NCI-H2107 (cell line): ENCODE measurements around the gene AMBRA1.
"Not testable (repeated sequence)": the region's sequence is repeated elsewhere in the genome, so short reads cannot be mapped to it uniquely, and the experiment has no call there.

Experiments
- DNase-seq: peaks from one replicate; lab custom pipeline; 2025; lab: John Stamatoyannopoulos, UW

The AMBRA1 gene

DNA sequence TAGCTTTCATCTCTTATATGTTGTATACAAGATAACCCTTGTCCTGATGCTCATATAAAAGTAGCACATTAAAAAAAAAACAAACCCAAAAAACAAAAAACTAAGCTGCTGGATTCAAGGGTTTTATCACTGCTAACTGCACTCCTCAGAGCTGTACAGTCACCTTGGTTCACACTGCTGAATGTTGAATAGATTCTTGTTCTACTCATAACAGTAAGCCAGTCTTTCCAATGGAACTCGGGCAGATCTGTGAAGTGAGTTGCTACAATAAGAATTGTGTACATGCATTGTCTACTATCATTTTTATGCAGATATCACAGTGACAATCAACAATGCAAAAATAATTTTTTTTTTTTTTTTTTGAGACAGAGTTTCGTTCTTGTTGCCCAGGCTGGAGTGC, 18.5 kb upstream of the AMBRA1 start:
- no peak for DNase-seq

DNA sequence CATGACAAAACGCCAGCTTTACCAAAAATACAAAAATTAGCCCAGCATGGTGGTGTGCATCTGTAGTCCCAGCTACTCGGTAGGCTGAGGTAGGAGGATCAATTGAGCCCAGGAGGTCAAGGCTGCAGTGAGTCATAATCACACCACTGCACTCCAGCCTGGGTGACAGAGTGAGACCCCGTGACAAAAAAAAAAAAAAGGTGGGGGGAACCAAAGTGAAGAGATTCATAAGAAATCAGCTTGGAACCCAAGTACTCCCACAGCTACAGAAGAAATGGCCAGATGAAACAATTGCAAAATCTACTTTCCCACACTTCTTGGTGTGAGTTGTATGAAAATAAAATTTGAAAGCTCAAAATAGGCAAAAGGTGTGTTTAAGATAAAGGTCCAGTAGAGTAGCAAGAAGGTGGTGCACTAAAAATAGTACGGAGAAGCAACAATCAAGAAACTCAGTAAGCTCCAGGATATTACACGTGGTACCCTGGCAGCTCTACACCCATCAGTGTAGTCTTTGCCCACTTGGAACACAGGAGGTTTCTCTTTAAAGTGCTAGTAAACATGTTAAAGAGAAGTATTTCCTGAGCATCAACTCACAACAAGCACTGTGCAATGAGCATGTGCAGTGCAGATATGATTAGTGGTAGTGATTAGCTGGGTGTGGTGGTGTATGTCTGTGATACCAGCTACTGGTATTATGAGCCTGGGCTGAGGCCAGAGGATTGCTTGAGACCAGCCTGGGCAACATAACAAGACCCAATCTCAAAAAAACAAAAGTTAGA, 17.9 kb upstream of the AMBRA1 start:
- DNase-seq, result no peak

DNA sequence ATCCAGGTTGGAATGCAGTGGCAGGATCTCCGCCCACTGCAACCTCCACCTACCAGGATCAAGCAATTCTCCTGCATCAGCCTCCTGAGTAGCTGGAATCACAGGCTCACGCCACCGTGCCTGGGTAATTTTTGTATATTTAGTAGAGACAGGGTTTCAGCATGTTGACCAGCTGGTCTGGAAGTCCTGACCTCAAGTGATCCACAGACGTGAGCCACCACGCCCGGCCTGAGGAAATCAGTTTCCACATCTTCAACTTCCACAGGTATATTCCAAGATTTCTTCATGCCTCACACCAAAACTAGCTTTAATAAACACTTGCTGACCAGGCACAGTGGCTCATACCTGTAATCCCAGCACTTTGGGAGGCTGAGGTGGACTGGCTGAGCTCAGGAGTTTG, 15.6 kb upstream of the AMBRA1 start:
- DNase-seq, result no peak

DNA sequence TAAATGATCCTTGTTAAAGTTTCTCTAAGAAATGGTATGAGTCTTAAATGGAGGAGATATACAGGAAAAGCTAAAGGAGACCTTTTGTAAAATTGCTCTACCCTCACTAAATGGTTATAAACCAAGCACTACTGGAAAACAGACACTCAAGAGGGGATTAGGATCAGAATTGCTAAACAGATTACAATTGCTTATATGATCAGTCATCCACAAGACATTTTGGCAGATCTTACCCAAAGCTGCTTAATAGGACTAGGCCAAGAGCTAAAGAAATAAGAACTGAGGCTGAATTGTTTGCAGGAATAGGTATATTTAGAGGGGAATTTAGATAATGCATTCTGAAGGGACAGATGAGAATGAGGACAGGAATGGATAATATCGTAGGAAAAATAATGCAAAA, 13.7 kb upstream of the AMBRA1 start:
- DNase-seq, result no peak

DNA sequence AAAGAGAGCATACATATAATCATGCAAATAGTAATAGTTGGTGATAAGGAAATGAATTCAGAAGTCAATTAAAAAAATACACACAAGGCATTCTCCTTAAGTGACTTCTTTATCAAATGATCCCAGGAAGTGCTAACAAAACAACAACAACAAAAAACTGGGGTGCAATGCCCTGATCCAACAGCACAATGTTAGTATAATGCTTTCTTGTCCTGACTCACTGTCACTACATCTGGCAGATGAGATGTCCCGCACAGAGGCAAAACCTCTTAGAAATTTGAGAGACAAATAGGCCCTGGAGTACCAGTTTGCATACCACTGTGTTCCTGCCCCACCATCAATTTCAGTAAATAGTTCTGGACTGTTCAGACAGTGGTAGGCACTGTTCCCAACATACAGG, 11.0 kb upstream of the AMBRA1 start:
- DNase-seq, result no peak

DNA sequence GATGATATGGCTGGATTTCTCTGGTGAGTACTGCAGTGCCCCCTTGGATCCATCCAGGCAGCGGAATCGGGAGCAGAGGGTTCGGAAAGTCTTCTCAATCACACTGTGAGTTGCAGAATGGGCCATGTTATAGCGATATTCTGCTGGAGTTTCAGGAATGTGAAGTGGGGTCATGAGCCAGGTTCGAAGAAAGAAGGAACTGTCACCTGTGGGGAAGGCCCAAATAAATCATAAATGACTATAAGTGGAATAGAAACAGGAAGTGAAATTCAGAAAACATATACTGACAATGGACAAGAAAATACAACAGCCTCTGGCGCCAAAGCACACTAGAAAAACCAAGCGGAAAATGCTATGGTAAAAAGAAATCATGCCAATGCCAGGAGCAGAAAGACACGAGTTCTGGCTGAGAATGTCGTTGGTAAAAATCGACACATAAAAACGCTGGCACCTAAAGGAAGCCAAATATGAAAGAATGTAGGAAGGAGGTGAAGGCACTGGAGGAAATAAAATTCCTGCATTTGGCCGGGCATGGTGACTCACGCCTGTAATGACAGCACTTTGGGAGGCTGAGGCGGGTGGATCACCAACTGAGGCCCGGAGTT, 10.0 kb upstream of the AMBRA1 start:
- DNase-seq, result no peak

DNA sequence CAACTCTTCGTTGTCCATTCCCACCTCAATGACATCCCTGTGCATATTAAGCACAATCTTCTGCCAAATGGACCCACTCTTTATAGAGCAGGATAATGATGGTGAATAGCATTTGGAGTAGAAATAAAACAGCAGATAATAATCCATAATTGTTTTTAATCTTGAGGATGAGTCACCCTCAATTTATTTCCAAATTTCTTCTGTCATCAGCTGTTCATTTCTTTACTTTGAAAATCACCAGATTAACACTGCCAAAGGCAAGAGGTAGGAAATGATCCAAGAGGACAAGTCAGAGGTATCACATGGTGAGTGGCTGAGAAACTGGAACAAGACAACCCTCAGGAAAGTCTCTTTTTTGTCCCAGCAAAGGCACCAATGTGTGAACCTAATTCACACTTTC, 7.3 kb upstream of the AMBRA1 start:
- no peak for DNase-seq

DNA sequence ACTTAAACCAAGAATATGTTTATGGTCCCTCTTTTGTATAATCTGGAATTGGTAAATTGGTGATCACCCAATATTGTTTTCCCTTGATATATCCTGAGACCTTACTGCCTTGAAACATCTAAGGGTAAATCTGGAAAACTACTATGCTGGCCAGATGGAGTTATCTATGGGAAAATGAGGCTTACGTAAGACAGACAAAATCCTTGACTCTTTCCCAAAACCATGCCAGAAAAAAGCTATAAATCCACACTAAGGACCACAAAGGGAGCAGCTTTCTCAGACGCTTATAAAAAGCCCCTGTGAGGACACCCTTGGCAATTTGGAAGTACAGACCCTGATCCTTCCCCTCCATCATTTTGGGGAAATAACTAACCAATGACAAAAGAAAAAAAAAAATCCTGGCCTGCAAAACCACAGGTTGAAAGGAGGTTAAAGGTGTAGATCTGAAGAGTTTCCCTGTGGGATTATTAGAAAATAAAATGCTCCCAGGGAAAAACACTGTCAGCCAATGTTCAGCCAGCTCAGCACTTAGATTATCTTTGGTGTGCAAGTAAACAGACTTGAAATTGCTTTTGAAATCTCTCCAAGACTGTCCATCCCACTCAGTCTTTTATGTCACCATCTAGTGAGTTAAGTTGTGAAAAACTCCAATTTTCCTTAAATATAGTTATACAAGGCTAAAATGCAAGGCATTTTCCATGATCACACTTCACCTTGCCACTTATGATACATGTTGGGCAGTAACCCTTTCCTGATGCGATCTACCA, 6.6 kb upstream of the AMBRA1 start:
- no peak for DNase-seq

DNA sequence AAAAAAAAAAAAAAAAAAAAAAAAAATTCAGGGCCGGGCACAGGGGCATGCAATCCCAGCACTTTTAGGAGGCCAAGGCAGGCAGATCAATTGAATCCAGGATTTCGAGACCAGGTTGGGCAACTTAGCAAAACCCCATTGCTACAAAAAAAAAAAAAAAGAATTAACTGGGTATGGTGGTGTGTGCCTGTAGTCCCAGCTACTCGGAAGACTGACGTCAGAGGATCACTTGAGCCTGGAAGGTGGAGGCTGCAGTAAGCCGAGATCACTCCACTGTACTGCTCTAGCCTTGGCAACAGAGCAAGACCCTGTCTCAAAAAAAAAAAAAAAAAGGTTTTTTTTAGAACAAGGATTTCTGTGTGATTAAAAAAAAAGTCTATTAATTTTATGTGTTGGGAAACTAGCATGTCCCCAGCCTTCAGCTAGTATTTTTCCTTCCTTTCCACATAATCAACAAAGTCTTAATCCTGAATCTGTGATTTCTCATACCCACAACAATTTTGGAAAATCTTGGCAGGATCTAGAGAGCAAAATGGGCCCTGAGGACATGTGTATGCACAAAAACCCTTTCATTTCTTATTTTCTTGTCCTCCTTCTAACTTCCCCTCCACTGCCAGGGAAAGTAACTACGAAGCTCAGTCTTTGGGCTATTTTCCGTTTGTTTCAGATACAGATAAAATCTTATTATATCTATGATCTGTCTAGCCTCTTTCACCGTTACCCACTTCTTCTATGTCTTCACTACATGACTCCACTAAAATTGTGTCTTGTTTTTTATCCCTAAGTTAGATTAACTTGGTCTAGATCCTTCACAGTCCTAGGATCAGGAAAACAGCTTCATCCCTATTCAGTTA, 5.7 kb upstream of the AMBRA1 start:
- DNase-seq, result no peak

DNA sequence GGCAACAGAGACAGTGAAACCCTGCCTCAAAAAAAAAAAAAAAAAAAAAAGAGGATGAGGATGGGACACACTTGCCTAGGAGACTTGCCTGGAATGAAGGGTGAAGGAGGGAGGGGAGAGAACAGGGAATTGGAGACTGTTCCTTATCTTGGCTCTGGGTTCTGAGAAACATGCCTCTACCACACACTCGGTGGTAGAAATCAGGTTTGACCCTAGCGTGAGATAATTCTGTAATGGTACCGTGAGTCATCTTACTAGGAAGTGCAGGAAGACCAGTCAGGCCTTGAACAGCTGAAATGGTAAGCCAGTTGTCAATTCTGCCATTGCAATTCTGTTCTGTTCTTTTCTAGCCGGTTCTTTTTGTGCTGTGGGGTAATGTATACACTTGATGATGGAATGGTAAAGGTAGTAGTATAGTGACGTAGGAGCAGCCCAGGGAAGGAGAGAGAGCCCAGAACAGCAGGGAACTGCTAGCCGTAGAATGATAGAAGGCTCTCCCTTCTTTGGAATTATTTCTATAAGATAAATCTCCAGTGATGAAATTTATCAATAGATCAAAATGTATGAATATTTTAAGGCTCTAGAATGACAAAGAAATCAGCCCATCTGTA, 3.9 kb upstream of the AMBRA1 start:
- DNase-seq, result no peak

DNA sequence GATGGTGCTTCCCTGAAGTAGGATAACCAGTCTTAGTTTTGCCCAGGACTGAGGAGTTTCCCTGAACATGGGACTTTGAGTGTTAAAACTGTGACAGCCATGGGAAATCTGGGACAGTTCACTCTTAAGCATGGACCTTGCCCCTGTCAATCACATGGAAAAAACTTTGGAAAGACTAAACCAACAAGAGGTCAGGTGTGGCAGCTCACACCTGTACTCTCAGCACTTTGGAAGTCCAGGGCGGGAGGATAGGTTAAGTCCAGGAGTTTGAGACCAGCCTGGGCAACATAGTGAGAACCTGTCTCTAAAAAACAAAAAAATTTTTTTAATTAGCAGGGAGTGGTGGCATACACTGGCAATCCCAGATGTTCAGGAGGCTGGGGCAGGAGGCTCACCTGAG, 3.3 kb upstream of the AMBRA1 start:
- DNase-seq, result no peak

DNA sequence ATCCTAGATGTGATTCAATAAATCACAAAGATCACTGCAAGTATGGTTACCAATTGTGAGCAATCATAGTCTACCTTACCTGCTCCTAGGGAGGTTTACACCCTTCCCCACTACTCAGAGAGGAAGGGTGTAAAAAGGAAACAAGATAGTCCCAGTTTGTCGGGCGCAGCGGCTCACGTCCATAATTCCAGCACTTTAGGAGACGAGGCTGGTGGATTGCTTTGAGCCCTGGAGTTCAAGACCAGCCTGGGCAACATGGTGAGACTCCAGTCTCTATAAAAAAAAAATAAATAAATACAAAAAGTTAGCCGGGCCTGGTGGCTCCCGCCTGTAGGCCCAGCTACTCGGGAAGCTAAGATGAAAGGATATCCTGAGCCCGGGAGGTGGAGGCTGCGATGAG, 962 bp upstream of the AMBRA1 start:
- DNase-seq, result no peak

DNA sequence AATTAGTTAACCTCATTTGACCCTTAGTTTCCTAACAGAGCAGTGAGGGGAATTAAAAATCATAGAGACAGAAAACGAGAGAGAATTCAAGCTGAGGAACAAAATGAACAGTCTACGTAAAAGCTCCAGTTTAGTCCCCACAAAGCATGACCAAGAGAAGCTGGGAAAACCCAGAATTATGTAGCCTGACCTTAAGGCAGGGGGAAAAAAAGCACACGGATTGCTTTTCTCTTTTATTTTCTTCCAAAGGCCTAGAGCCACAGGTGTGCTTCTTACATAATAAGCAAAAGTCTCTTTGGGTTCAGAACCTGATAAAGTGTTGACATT, 514 bp upstream of the AMBRA1 start:
- no peak for DNase-seq

DNA sequence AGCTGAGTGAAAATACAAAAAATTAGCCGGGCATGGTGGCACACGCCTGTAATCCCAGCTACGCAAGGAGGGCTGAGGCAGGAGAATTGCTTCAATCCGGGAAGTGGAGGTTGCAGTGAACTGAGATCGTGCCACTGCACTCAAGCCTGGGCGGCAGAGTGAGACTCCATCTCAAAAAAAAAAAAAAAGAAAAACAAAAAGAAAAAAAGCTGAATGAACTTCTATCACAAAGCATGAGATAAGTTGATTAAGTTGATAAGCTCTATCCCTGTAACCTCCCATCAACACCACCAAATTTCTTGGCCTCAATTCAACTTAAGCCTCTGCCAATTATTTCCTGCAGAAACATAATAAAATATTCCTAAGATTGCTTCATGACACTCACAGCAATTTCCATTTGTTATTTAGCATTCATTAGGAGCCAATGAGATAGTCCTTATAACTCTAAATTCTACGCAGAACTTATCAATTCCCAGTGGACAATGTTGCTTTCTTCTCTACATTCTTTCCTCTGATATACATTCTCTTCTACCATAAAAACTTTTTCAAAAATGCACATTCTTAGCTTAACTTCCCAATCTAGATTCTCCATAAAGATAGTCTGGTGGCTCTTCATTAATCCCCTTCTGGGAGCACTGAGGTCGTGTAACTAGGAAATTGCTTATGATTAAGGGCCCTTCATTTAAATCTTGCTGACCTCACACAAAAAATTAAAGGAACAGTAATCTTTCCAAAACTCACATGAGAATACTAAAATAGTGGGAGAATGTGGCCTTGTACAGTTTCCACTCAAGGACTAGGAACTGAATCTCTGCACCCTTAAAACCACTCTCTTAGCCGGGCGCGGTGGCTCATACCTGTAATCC, 2.9 kb downstream of the AMBRA1 start:
- DNase-seq, result no peak

DNA sequence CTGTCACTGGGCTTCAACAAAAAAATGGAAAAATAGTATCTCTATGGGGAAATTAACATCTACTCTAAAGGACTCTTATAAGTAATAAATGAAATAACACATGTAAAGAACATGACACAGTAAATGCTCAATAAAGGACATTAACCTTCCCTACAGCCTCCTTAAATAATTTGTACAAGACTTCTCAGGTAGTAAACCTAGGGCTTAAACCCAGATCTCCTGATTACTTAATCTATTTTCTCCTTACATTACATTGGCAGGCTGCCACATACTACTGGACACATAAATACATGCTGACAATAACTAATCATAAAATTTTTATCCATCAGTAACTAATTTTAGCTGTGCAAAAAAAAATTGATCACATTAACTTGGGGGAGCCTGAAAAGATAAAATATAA, 4.9 kb downstream of the AMBRA1 start:
- DNase-seq, result no peak

DNA sequence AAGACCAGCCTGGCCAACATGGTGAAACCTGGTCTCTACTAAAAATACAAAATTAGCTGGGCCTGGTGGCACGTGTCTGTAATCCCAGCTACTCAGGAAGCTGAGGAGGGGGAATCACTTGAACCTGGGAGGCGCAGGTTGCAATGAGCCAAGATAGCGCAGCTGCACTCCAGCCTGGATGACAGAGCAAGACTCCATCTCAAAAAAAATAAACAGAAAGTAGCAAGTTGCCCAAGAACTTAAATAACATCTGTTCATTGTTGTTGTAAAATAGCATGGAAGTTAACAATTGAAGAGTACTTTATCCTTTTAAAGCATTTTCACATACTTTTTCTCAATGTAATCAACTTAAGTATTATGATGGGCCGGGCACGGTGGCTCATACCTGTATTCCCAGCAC, 5.7 kb downstream of the AMBRA1 start:
- no peak for DNase-seq

DNA sequence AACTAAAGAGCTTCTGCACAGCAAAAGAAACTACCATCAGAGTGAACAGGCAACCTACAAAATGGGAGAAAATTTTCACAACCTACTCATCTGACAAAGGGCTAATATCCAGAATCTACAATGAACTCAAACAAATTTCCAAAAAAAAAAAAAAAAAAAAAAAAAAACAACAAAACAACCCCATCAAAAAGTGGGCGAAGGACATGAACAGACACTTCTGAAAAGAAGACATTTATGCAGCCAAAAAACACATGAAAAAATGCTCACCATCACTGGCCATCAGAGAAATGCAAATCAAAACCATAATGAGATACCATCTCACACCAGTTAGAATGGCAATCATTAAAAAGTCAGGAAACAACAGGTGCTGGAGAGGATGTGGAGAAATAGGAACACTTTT, 10.3 kb downstream of the AMBRA1 start:
- not testable (repeated sequence) for DNase-seq

DNA sequence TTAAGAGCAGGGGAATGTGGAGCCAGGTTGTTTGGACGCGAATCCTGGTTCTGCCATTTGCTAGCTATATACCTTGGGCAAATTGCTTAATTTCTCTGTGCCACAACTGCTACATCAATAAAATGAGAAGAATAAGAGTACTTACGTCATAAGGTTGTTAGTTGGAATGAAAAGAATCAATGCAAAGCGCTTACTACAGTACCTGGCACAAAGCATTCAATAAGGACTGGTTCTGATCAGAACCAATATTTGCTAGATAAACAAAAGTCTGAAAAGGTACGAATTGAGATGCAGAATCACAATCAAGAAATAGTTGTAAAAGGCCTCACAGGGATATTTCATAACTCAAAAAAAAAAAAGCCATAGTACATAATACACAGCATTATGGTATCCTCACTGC, 11.2 kb downstream of the AMBRA1 start:
- no peak for DNase-seq

DNA sequence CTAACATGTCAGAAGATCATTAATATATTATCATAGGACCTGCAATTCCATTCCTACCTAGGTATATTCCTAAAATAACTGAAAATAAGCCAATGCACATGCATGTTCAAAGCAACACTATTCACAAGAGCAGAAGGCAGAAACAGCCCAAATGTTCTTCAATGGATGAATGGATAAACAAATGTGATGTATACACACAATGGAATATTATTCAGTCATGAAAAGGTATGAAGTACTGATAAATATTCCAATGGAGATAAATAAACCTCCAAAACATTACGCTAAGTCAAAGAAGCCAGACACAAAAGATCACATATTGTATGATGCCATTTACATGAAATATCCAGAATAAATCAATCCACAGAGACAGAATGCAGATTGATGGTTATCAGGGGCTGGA, 16.8 kb downstream of the AMBRA1 start:
- no peak for DNase-seq

DNA sequence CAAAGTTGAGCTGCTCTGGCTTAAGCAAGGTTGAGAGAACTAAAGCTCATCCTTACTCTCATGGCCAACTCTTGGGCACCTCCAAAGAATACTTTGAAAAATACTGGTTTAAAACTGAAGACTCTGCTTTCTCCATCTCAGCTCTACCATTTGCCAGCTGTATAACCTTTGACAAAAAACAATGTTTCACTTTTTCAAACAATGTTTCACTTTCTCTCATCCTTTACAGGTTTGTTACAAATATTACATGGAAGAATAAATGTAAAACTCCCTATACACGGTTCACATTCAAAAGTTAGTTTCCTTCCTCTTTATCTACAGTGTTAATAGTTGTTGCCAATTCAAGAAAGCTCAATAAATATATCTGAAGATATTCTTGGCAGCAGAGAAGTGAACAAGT, 19.2 kb downstream of the AMBRA1 start:
- DNase-seq, result no peak

DNA sequence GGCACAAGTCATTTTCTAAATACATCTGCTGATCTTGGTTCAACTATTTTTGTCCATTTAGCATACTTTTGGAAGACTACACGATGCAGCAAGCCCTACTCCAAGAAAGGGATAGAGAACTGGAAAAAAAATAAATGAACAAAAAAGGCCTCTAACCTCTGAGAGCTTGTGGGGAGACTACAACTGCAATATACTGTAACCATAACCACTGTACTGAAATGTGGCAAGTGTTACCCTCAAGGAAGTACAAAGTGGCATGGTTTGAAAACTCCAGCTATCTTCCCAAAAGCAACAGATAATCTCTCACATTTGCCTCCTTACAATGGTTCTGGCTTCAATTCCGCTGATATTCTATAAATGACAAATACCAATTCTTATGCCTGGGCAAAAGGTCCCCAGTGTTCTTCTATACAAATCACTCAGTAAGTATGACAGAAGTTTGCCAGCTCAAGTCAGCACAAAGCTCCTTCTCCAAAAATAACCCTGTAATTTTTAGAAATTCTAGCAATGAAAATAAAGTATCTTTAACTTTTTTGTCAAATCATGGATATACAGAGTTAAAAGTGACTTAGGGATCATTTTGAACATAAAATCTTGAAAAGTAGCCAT, 22.9 kb downstream of the AMBRA1 start:
- DNase-seq, result no peak
